Measurements from ENCODE around the gene RAB38.

Gene RAB38

GRCh38 chr11:88174709-88175568, at the start of gene RAB38:
TSS of gene RAB38 (minus strand) at chr11:88175443. CDS start at chr11:88175384, 59 bp downstream.
- DNase-seq, result peak; percentile 73

- no peak for DNase-seq
Observed at GRCh38 chr11:88213406-88213805, 38.2 kb upstream of the RAB38 start.

- DNase-seq, result no peak
Observed at GRCh38 chr11:88212300-88212699, 37.1 kb upstream of the RAB38 start.

GRCh38 chr11:88208745-88209144, 33.5 kb upstream of the RAB38 start:
- no peak for DNase-seq

GRCh38 chr11:88206751-88207150, 31.5 kb upstream of the RAB38 start:
- DNase-seq, result no peak

GRCh38 chr11:88204353-88204752, 29.1 kb upstream of the RAB38 start:
- no peak for DNase-seq

- no peak for DNase-seq
Observed at GRCh38 chr11:88203604-88204003, 28.4 kb upstream of the RAB38 start.

- no peak for DNase-seq
Observed at GRCh38 chr11:88202498-88202897, 27.3 kb upstream of the RAB38 start.

- DNase-seq, result no peak
Observed at GRCh38 chr11:88196393-88196792, 21.1 kb upstream of the RAB38 start.

- DNase-seq, result no peak
Observed at GRCh38 chr11:88195908-88196307, 20.7 kb upstream of the RAB38 start.

- DNase-seq, result no peak
Observed at GRCh38 chr11:88194990-88195389, 19.7 kb upstream of the RAB38 start.

- no peak for DNase-seq
Observed at GRCh38 chr11:88193278-88193677, 18.0 kb upstream of the RAB38 start.

- no peak for DNase-seq
Observed at GRCh38 chr11:88188932-88189253, 13.7 kb upstream of the RAB38 start.

- DNase-seq, result no peak
Observed at GRCh38 chr11:88188251-88188931, 13.1 kb upstream of the RAB38 start.

GRCh38 chr11:88183233-88183632, 8.0 kb upstream of the RAB38 start:
- DNase-seq, result no peak

GRCh38 chr11:88181776-88182175, 6.5 kb upstream of the RAB38 start:
- no peak for DNase-seq

GRCh38 chr11:88179971-88180629, 4.9 kb upstream of the RAB38 start:
- no peak for DNase-seq

GRCh38 chr11:88179141-88179540, 3.9 kb upstream of the RAB38 start:
- DNase-seq, result peak; percentile 52

GRCh38 chr11:88178191-88178590, 2.9 kb upstream of the RAB38 start:
- DNase-seq, result no peak

- DNase-seq, result no peak
Observed at GRCh38 chr11:88175569-88176075, 379 bp upstream of the RAB38 start.

- DNase-seq, result no peak
Observed at GRCh38 chr11:88173956-88174355, 1.3 kb downstream of the RAB38 start.

GRCh38 chr11:88171982-88172381, 3.3 kb downstream of the RAB38 start:
- no peak for DNase-seq

- DNase-seq, result no peak
Observed at GRCh38 chr11:88170673-88171072, 4.6 kb downstream of the RAB38 start.

GRCh38 chr11:88169881-88170280, 5.4 kb downstream of the RAB38 start:
- DNase-seq, result no peak
